GM13977 (cell line): ENCODE data around the gene FGGY.

ENCODE experiments used
- DNase-seq: peaks from one replicate; pipeline ENCODE4 v3.0.0; 2012; ENCODE audit warnings: low spot score
- CTCF ChIP-seq: IDR thresholded peaks from 2 replicates; pipeline ENCODE4 v1.5.1; 2012; ENCODE audit warnings: mild to moderate bottlenecking, control low read depth; ENCODE audit not compliant: insufficient read depth; ENCODE audit errors: extremely low read depth, missing control alignments
- in situ Hi-C: fragments of 300-500 bp; cut with MboI; formaldehyde crosslinking; loops from one replicate; pipeline ENCODE4 v1.12.0; 2022; ENCODE audit warnings: low sequenced_read_pairs, low pct_unique_long_range_greater_than_20kb, mixed read lengths, inconsistent platforms; ENCODE audit not compliant: unreplicated experiment

FGGY gene

DNA sequence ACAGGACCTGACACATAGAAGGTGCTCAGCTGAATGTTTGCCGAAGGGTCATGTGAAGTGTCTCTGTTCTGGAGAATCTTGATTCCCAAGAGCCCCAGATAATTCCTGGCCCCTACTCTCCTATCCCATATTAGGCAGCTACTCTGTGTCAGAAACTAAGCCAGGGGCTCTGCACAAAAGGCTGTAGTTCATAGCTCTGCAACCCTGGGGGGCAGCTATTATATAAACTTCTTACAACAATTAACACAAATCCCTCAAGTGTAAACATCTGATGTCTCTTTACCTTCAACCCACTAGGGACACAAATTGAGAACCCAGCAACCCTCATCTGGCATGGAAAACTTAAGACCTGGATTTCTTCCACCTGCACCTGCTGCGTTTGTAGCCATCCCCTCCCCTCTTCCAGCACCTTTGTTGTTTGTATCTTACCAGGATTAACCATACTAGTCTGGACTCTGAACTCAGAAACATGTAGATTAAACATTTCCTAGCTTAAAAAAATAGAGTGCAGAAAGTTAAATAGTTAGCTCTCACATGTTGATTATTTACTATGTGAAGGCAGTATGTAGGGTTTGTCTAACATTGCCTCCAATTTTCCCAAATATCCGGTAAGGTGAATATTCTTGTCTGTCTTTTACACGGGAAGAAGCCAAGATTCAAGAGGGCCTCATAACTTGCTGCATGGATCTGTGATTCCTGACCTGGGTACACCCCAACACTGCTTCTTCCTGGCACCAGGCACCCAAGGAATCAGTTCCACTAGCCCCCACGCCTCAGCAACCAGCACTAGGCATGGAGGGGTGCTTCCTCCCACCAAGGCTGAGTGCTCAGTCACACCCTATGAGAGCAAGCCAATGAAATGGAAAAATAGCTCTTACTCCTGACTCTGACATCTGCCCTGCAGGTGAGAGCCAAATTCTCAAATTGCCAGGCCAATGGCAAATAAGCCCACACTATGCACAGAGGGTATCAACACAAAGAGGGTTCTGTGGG, 297.2 kb downstream of the FGGY start:
- in situ Hi-C loops = no loop called here
- DNase-seq = no peak
- no peak for TF ChIP-seq CTCF

DNA sequence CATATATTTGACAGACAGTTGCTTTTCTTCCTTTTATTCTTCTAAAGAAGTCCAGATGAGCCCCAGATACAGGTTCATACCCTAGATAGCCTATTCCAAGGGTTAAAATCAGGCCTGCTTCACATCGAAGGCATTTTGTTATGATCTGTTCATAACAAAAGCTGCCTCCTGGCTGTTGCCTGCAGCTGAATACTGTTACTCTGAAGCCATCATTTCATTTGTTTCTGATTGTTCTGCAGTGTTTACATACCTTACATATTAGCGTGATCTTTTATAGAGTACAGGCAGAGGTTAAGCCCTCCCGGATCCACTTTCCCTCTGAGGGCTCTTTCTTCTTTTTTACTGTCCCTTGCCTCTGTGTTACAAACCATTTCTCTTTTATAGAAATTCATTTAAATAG, 298.9 kb downstream of the FGGY start:
- in situ Hi-C loops = no loop called here
- no peak for TF ChIP-seq CTCF
- no peak for DNase-seq

DNA sequence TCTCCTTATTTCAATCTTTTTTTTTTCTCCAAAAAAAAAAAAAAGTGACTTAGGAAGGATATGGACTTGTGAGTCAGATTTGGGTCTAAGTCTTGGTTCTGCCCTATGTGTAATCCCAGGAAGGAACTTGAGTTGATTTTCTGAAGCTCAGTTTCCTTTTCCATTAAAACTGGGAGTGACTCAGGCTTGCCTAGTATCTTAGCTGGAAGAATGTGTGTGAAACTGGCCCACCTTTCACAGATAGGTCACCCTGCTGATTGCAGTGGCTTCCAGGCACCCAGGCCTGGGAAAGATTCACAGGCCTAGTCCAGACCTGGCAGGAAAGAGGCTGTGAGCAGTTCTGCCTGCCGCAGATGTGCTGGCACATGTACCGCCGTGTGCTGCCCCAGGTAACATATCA, 299.5 kb downstream of the FGGY start:
- DNase-seq = no peak
- in situ Hi-C loops = no loop called here
- TF ChIP-seq CTCF = no peak

DNA sequence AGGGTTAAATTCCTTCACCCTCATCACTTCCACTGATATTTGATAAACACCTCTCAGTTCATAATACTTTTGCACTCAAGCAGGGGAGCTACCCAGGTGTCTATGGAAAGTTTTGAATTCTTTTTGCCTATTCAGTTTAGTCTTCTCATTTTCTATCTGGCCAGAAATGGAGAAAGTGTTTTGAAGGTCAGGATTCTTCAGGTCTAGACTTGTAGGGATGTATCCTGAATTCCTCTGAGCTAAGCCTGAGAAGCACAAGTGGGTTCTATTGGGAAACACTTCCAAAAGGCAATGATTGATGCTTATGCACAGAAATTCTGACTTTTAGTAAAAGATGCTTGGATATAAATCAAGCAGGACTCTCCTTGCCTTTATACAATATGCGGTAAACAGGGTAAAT, 300.1 kb downstream of the FGGY start:
- no peak for DNase-seq
- in situ Hi-C loops = no loop called here
- TF ChIP-seq CTCF = no peak

- no peak for DNase-seq
- TF ChIP-seq CTCF = no peak
- in situ Hi-C loops = no loop called here
Observed at GRCh38 chr1:59597420-59598119, 300.7 kb downstream of the FGGY start.

- TF ChIP-seq CTCF = no peak
- in situ Hi-C loops = no loop called here
- no peak for DNase-seq
Observed at GRCh38 chr1:59598120-59598440, 301.2 kb downstream of the FGGY start.
